ENCODE measurements around the gene CAPN7. TPM values are rescaled to one million over a fixed set of nuclear protein-coding genes. Genes with fewer than 3 reads are reported as not detected.

Gene CAPN7
- total RNA-seq, 1 experiment from 2014 or later: 10.6 TPM

GRCh38 chr3:15269091-15269989 is 63.3 kb downstream of the CAPN7 start:
- no peaks in the 10 kb centered on the region for H3K27me3 ChIP-seq (ENCODE audit: control insufficient read depth, insufficient read depth, low read length)
- no peaks in the 10 kb centered on the region for H3K36me3 ChIP-seq (replicated peaks; ENCODE audit: control insufficient read depth, insufficient read depth, low read length)
- H3K4me3 ChIP-seq (ENCODE audit: insufficient read depth, low read depth, low read length): no peak overlapping the region
- no peak for DNase-seq

DNA sequence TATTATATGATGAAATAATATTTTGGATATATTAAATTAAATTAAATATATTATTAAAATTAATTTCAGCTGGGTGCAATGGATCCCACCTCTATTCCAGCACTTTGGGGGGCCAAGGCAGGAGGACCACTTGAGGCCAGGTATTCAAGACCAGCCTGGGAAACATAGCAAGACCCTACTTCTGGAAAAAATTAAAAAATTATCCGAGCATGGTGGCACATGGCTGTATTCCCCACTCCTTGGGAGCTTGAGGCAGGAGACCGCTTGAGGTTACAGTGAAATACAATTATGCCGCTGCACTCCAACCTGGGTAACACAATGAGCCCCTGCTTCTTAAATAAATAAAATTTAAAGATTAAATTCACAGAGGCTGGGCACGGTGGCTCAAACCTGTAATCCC is 65.0 kb downstream of the CAPN7 start:
- DNase-seq: no peak
- no peaks in the 10 kb centered on the region for H3K36me3 ChIP-seq (replicated peaks; ENCODE audit: control insufficient read depth, insufficient read depth, low read length)
- no peak overlapping the region for H3K4me3 ChIP-seq (ENCODE audit: insufficient read depth, low read depth, low read length)
- H3K27me3 ChIP-seq (ENCODE audit: control insufficient read depth, insufficient read depth, low read length): no peaks in the 10 kb centered on the region

- no peaks in the 10 kb centered on the region for H3K36me3 ChIP-seq (replicated peaks; ENCODE audit: control insufficient read depth, insufficient read depth, low read length)
- no peak for DNase-seq
- H3K4me3 ChIP-seq (ENCODE audit: insufficient read depth, low read depth, low read length): no peak overlapping the region
These were observed 65.8 kb downstream of the CAPN7 start for GRCh38 chr3:15271785-15272381.

DNA sequence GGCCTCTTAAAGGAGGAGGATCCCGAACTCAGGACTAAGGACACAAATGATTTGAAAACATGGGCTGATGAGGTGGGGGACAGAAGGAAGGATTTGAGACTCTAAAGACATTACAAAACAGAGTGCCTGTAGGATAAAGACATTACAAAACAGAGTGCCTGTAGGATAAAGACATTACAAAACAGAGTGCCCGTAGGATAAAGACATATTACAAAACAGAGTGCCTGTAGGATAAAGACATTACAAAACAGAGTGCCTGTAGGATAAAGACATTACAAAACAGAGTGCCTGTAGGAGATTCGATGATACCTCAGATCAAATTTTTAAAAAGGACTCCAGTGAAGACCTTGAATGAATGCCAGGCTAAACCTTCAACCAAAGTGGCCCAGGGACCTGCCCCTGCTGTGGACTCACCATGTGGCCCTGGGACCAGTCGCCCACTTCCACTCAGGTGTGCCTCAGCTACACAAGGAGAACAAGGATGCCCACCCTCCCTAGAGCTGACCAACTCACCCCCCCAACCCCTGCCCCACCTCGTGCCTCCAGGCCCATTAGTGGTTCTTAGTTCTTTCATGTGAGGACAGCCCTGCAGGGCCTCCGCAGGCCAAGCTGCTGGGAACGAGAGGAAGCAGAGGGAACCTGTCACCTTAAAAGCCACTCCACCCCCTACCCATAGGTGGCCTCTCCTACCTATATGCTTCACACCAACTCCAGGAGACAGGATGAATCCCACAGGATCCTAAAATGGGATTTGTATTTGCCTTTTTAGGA is 66.6 kb downstream of the CAPN7 start:
- Histone ChIP-seq H3K4me3 (ENCODE audit: insufficient read depth, low read depth, low read length) (no peak overlapping the region), H3K36me3 (replicated peaks; ENCODE audit: control insufficient read depth, insufficient read depth, low read length) (no peaks in the 10 kb centered on the region), H3K27me3 (ENCODE audit: control insufficient read depth, insufficient read depth, low read length) (no peaks in the 10 kb centered on the region)
- DNase-seq: peak; percentile 72

More at GRCh38 chr3:15271785-15272381, 65.8 kb downstream of the CAPN7 start:
- H3K27me3 ChIP-seq (ENCODE audit: control insufficient read depth, insufficient read depth, low read length): no peaks in the 10 kb centered on the region

DNA sequence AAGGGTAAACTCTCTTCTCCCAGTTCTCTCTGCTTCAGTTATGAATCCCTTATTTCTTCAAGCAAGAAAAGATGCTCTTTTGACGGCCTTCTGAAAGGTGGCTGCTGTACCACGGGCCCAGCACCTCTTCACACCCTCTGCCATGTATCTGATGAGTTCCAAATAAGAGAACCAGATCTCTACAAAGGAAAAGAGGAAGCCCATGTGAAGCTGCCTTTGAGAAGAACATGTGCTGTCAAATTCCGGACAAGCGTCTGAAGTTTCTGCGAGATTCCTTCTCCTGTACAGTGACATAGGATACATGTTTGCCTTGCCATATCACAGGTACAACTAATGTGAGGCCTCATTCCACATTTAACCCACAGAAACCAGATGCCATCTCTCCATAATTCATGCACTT is 67.2 kb downstream of the CAPN7 start:
- no peak overlapping the region for H3K4me3 ChIP-seq (ENCODE audit: insufficient read depth, low read depth, low read length)
- no peaks in the 10 kb centered on the region for H3K36me3 ChIP-seq (replicated peaks; ENCODE audit: control insufficient read depth, insufficient read depth, low read length)

GRCh38 chr3:15276028-15276724 is 70.1 kb downstream of the CAPN7 start:
- no peak for DNase-seq
- no peaks in the 10 kb centered on the region for H3K27me3 ChIP-seq (ENCODE audit: control insufficient read depth, insufficient read depth, low read length)
- no peaks in the 10 kb centered on the region for H3K36me3 ChIP-seq (replicated peaks; ENCODE audit: control insufficient read depth, insufficient read depth, low read length)
- H3K4me3 ChIP-seq (ENCODE audit: insufficient read depth, low read depth, low read length): no peak overlapping the region

More for the DNA sequence above, 67.2 kb downstream of the CAPN7 start:
- H3K27me3 ChIP-seq (ENCODE audit: control insufficient read depth, insufficient read depth, low read length): no peaks in the 10 kb centered on the region
- DNase-seq: no peak

DNA sequence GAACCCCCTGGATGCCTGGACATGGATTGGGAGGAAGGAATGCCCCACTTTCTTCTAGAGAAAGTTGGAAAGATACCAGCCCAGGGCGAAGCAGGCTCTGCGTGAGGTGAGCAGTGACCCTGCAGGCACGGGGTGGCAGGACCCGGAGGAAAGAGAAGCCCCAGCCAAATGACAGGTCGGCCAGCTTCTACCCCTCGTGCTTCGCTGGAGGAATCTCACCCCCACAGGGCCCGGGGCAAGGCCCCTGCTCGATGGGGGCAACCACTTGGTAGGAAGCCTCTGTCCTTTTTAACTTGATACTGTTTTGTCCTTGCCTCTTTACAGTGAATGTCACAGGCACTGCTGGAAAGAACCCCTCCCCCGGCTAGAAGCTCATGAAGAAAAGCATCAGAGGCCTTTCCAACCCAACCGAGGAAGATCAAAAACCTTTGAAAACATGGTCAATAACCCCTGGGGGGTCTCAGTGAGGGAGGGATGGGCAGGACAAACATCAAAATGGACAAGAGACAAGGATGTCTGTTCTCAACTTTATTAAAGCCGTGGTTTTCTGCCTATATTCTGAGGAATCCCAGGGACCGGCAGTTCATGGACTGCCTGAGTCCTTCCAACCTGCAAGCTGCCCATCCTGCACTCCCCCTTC is 71.9 kb downstream of the CAPN7 start:
- H3K4me3 ChIP-seq (ENCODE audit: insufficient read depth, low read depth, low read length): no peak overlapping the region
- H3K27me3 ChIP-seq (ENCODE audit: control insufficient read depth, insufficient read depth, low read length): no peaks in the 10 kb centered on the region
- no peaks in the 10 kb centered on the region for H3K36me3 ChIP-seq (replicated peaks; ENCODE audit: control insufficient read depth, insufficient read depth, low read length)
- peak; percentile 49 for DNase-seq

DNA sequence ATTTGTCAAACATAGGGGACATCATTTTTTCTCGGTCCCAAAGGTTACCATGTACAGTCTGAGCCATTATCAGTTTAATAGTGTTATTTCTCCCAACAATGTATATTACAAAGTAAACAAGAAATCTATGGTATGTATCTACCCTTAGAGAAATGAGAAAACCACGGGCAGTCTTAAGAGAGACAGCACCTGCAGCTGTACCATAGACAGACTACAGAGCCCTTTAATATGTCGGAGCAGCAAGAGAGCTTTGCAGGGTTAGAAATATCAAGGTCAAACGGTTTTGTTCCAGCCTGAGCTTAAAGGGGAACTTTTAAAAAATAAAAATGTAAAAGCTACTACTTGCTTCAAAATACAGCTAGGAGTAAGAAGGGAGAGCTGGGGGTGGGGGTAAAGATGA is 73.2 kb downstream of the CAPN7 start:
- DNase-seq: no peak
- Histone ChIP-seq H3K27me3 (ENCODE audit: control insufficient read depth, insufficient read depth, low read length) (no peaks in the 10 kb centered on the region), H3K4me3 (ENCODE audit: insufficient read depth, low read depth, low read length) (no peak overlapping the region), H3K36me3 (replicated peaks; ENCODE audit: control insufficient read depth, insufficient read depth, low read length) (no peaks in the 10 kb centered on the region)

- no peaks in the 10 kb centered on the region for H3K36me3 ChIP-seq (replicated peaks; ENCODE audit: control insufficient read depth, insufficient read depth, low read length)
- no peaks in the 10 kb centered on the region for H3K27me3 ChIP-seq (ENCODE audit: control insufficient read depth, insufficient read depth, low read length)
- no peak overlapping the region for H3K4me3 ChIP-seq (ENCODE audit: insufficient read depth, low read depth, low read length)
- no peak for DNase-seq
These were observed 73.8 kb downstream of the CAPN7 start for GRCh38 chr3:15279671-15280402.

GRCh38 chr3:15280853-15281532 is 74.9 kb downstream of the CAPN7 start:
- Histone ChIP-seq H3K36me3 (replicated peaks; ENCODE audit: control insufficient read depth, insufficient read depth, low read length) (no peaks in the 10 kb centered on the region), H3K4me3 (ENCODE audit: insufficient read depth, low read depth, low read length) (no peak overlapping the region), H3K27me3 (ENCODE audit: control insufficient read depth, insufficient read depth, low read length) (no peaks in the 10 kb centered on the region)
- DNase-seq: no peak

DNA sequence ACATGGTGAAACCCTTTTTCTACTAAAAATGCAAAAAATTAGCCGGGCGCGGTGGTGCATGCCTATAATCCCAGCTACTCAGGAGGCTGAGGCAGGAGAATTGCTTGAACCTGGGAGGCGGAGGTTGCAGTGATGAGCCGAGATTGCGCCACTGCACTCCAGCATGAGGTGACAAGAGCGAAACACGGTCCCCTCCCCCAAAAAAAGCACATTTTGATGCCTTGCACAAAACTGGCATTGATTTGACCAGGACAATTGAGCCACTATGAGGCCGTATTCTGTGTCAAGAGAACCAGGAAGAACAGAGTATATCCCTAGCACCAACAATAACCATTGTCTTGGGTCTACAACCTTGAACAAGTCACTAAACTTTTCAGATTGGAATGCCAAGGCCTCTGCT is 75.8 kb downstream of the CAPN7 start:
- Histone ChIP-seq H3K4me3 (ENCODE audit: insufficient read depth, low read depth, low read length) (no peak overlapping the region), H3K27me3 (ENCODE audit: control insufficient read depth, insufficient read depth, low read length) (no peaks in the 10 kb centered on the region), H3K36me3 (replicated peaks; ENCODE audit: control insufficient read depth, insufficient read depth, low read length) (no peaks in the 10 kb centered on the region)
- DNase-seq: no peak

- DNase-seq: no peak
- Histone ChIP-seq H3K4me3 (ENCODE audit: insufficient read depth, low read depth, low read length) (no peak overlapping the region), H3K36me3 (replicated peaks; ENCODE audit: control insufficient read depth, insufficient read depth, low read length) (no peaks in the 10 kb centered on the region), H3K27me3 (ENCODE audit: control insufficient read depth, insufficient read depth, low read length) (no peaks in the 10 kb centered on the region)
These were observed 77.7 kb downstream of the CAPN7 start for GRCh38 chr3:15283702-15284101.
